H1 (cell line): Measurements from ENCODE around the gene CASQ1. TPM values are rescaled to one million over a fixed set of nuclear protein-coding genes. Genes with fewer than 3 reads are reported as not detected.
A peak's percentile ranks its signal among the peaks of the same experiment; 100 is the strongest.

Experiments
- CTCF ChIA-PET: fragments of 300-600 bp; sonication (Branson Sonifier 250); formaldehyde crosslinking; loops from one replicate; lab custom pipeline; 2021; ENCODE audit not compliant: partially characterized antibody; lab: Charles Lee
- POLR2A ChIA-PET: fragments of 300-600 bp; sonication (Branson Sonifier 250); formaldehyde crosslinking; loops from one replicate; lab custom pipeline; 2021; ENCODE audit warnings: inconsistent platforms; ENCODE audit not compliant: partially characterized antibody; lab: Charles Lee
- DNase-seq, 2 experiments: peaks; one replicate each; pipeline versions ENCODE4 v3.0.0 to v3.0.0-alpha.2; 2010 to 2022; ENCODE audit warnings: low spot score in 2 of 2, low read depth in 1 of 2, mixed read lengths in 1 of 2
- FAIRE-seq: peaks from 2 replicates; lab custom pipeline; 2011; peaks lifted over from hg19 to GRCh38; lab: Jason Lieb, UNC
- H2AFZ ChIP-seq: 2 replicates; pipeline ENCODE4 v1.8.1; 2012; ENCODE audit warnings: low read length, inconsistent platforms
- H2AK5ac ChIP-seq: 2 replicates; pipeline ENCODE4 v1.6.1; 2013; ENCODE audit warnings: low read depth, low read length
- H2BK120ac ChIP-seq: replicated peaks from 2 replicates; pipeline ENCODE3; 2013; ENCODE audit warnings: low read depth, low read length, inconsistent platforms
- H2BK12ac ChIP-seq: 2 replicates; pipeline ENCODE4 v1.6.1; 2013; ENCODE audit warnings: low read depth, low read length
- H2BK15ac ChIP-seq: 2 replicates; pipeline ENCODE4 v1.6.1; 2013; ENCODE audit warnings: low read length
- H2BK20ac ChIP-seq: 2 replicates; pipeline ENCODE4 v1.6.1; 2013; ENCODE audit warnings: low read length
- H2BK5ac ChIP-seq: 2 replicates; pipeline ENCODE4 v1.6.1; 2013; ENCODE audit warnings: low read depth, low read length
- H3K14ac ChIP-seq: 2 replicates; pipeline ENCODE4 v1.6.1; 2013; ENCODE audit warnings: inconsistent platforms; ENCODE audit not compliant: insufficient read length
- H3K18ac ChIP-seq: 2 replicates; pipeline ENCODE4 v1.6.1; 2013; ENCODE audit warnings: low read length; ENCODE audit errors: extremely low read depth
- H3K23ac ChIP-seq: 2 replicates; pipeline ENCODE4 v1.6.1; 2013; ENCODE audit warnings: inconsistent platforms; ENCODE audit not compliant: insufficient read length
- H3K23me2 ChIP-seq: 2 replicates; pipeline ENCODE4 v1.6.1; 2013; ENCODE audit warnings: low read depth, low read length
- H3K27ac ChIP-seq: 2 replicates; pipeline ENCODE4 v1.6.1; 2011; ENCODE audit warnings: low read depth, low read length, inconsistent platforms
- H3K27me3 ChIP-seq, 4 experiments: replicated peaks in 1 of 4; 1 replicate in 1 of 4; 2 replicates in 3 of 4; pipeline versions ENCODE4 v1.6.1 to v1.8.1; 2011 to 2013; ENCODE audit warnings: low read length in 3 of 4, mild to moderate bottlenecking in 3 of 4, inconsistent platforms in 2 of 4, mixed read lengths in 2 of 4, moderate library complexity in 1 of 4; ENCODE audit not compliant: control insufficient read depth in 3 of 4, insufficient read depth in 3 of 4; ENCODE audit errors: extremely low read depth in 1 of 4
- H3K36me3 ChIP-seq, 4 experiments: 2 replicates each; pipeline versions ENCODE4 v1.6.1 to v1.8.1; 2011 to 2013; ENCODE audit warnings: mild to moderate bottlenecking in 4 of 4, low read length in 3 of 4, moderate library complexity in 2 of 4, control low read depth in 1 of 4, inconsistent platforms in 1 of 4; ENCODE audit not compliant: insufficient read depth in 4 of 4, control insufficient read depth in 2 of 4
- H3K4ac ChIP-seq: replicated peaks from 2 replicates; pipeline ENCODE3; 2013; ENCODE audit warnings: low read length, low read depth, mixed read lengths, inconsistent platforms; ENCODE audit not compliant: insufficient read length
- H3K4me1 ChIP-seq, 4 experiments: replicated peaks in 1 of 4; 1 replicate in 1 of 4; 2 replicates in 3 of 4; pipeline versions ENCODE4 v1.6.1 to v1.8.1; 2011 to 2013; ENCODE audit warnings: low read length in 3 of 4, inconsistent platforms in 2 of 4, mixed read lengths in 1 of 4; ENCODE audit not compliant: insufficient read depth in 4 of 4, control insufficient read depth in 3 of 4
- H3K4me2 ChIP-seq, 2 experiments: 2 replicates each; pipeline versions ENCODE4 v1.6.1 to v1.8.1; 2011 to 2013; ENCODE audit warnings: low read depth in 2 of 2, low read length in 2 of 2, control low read depth in 1 of 2, inconsistent platforms in 1 of 2, mild to moderate bottlenecking in 1 of 2; ENCODE audit not compliant: insufficient read depth in 1 of 2
- H3K4me3 ChIP-seq, 4 experiments: fragments of 200-600, 300-600 bp in 1 of 4; sonication (generic), shearing (Covaris generic), sonication (Bioruptor Twin) in 1 of 4; 2 replicates each; pipeline versions ENCODE4 v1.5.1 to v1.8.1; 2011 to 2016; ENCODE audit warnings: low read length in 4 of 4, low read depth in 3 of 4, control low read depth in 2 of 4, inconsistent platforms in 2 of 4, mild to moderate bottlenecking in 2 of 4, mixed read lengths in 1 of 4, moderate library complexity in 1 of 4; ENCODE audit not compliant: insufficient read depth in 2 of 4; ENCODE audit errors: extremely low read depth in 1 of 4
- H3K56ac ChIP-seq: replicated peaks from 2 replicates; pipeline ENCODE3; 2013; ENCODE audit warnings: low read depth, mild to moderate bottlenecking, mixed read lengths, low read length, inconsistent platforms; ENCODE audit not compliant: insufficient read length
- H3K79me1 ChIP-seq: 2 replicates; pipeline ENCODE4 v1.6.1; 2013; ENCODE audit warnings: low read depth, low read length, control low read depth
- H3K79me2 ChIP-seq, 2 experiments: 2 replicates each; pipeline versions ENCODE4 v1.6.1 to v1.8.1; 2012 to 2013; ENCODE audit warnings: low read length in 2 of 2, mild to moderate bottlenecking in 2 of 2, inconsistent platforms in 1 of 2; ENCODE audit not compliant: insufficient read depth in 2 of 2, control insufficient read depth in 1 of 2
- H3K9ac ChIP-seq, 4 experiments: replicated peaks in 1 of 4; 1 replicate in 1 of 4; 2 replicates in 3 of 4; pipeline versions ENCODE4 v1.6.1 to v1.8.1; 2011 to 2013; ENCODE audit warnings: low read depth in 3 of 4, low read length in 3 of 4, control low read depth in 2 of 4, mild to moderate bottlenecking in 2 of 4, moderate library complexity in 2 of 4, inconsistent platforms in 1 of 4; ENCODE audit errors: extremely low read depth in 1 of 4
- H3K9me3 ChIP-seq, 2 experiments: 2 replicates each; pipeline versions ENCODE4 v1.6.1 to v1.8.1; 2012 to 2013; ENCODE audit warnings: mild to moderate bottlenecking in 2 of 2, moderate library complexity in 2 of 2, control low read depth in 1 of 2, inconsistent platforms in 1 of 2, low read depth in 1 of 2, low read length in 1 of 2, mixed read lengths in 1 of 2; ENCODE audit not compliant: insufficient read depth in 2 of 2
- H4K20me1 ChIP-seq, 2 experiments: replicated peaks in 1 of 2; 2 replicates each; pipeline versions ENCODE3 to v1.8.1; 2011 to 2013; ENCODE audit warnings: inconsistent platforms in 2 of 2, low read length in 2 of 2, mild to moderate bottlenecking in 1 of 2; ENCODE audit not compliant: insufficient read depth in 2 of 2, control insufficient read depth in 1 of 2
- H4K5ac ChIP-seq: 2 replicates; pipeline ENCODE4 v1.6.1; 2013; ENCODE audit warnings: low read length, low read depth, mixed read lengths, inconsistent platforms; ENCODE audit not compliant: insufficient read length
- H4K8ac ChIP-seq: 2 replicates; pipeline ENCODE4 v1.8.0; 2013; ENCODE audit warnings: mild to moderate bottlenecking, moderate library complexity, low read length, inconsistent platforms; ENCODE audit not compliant: insufficient read depth; ENCODE audit errors: extremely low read depth
- H4K91ac ChIP-seq: replicated peaks from 2 replicates; pipeline ENCODE3; 2013; ENCODE audit warnings: low read length, mixed read lengths, inconsistent platforms; ENCODE audit not compliant: insufficient read length
- CHD1 ChIP-seq: IDR thresholded peaks from 2 replicates; pipeline ENCODE4 v1.6.1; 2012; ENCODE audit warnings: low read depth, low read length, improper control_type of control experiment
- GABPA ChIP-seq: IDR thresholded peaks from 2 replicates; pipeline ENCODE4 v1.6.1; 2011; ENCODE audit warnings: mild to moderate bottlenecking, low read length, moderate library complexity, borderline replicate concordance; ENCODE audit not compliant: insufficient read depth
- POLR2A ChIP-seq, 2 experiments: IDR thresholded peaks; 1 replicate in 1 of 2; 2 replicates in 1 of 2; pipeline ENCODE4 v1.6.1; 2011; ENCODE audit warnings: low read depth in 2 of 2, low read length in 2 of 2, mild to moderate bottlenecking in 2 of 2; ENCODE audit errors: control extremely low read depth in 1 of 2
- RAD21 ChIP-seq, 2 experiments: IDR thresholded peaks in 1 of 2; conservative IDR thresholded peaks in 1 of 2; 2 replicates each; pipeline ENCODE4 v1.6.1; 2011; ENCODE audit warnings: low read depth in 2 of 2, low read length in 2 of 2, improper control_type of control experiment in 1 of 2, inconsistent platforms in 1 of 2, mild to moderate bottlenecking in 1 of 2, moderate library complexity in 1 of 2
- SIX5 ChIP-seq: IDR thresholded peaks from 2 replicates; pipeline ENCODE4 v1.6.1; 2011; ENCODE audit warnings: mild to moderate bottlenecking, low read depth, low read length
- SP4 ChIP-seq: IDR thresholded peaks from 2 replicates; pipeline ENCODE4 v1.6.1; 2012; ENCODE audit warnings: low read length, inconsistent platforms
- SUZ12 ChIP-seq: fragments of 200-600 bp; sonication (generic); IDR thresholded peaks from 2 replicates; pipeline ENCODE4 v1.6.1; 2012; ENCODE audit warnings: mild to moderate bottlenecking, inconsistent platforms, low read length, moderate library complexity, mixed read lengths
- ZNF274 ChIP-seq: IDR thresholded peaks from 2 replicates; pipeline ENCODE4 v1.7.0; 2012; ENCODE audit warnings: low read length, borderline replicate concordance; ENCODE audit errors: extremely low read depth
- whole genome bisulfite sequencing, 2 experiments: shearing (Covaris generic) in 1 of 2; methylation state at CpG; one replicate each; pipeline versions ENCODE4 v1.1.6 to v1.1.7; 2013 to 2015; ENCODE audit warnings: low lambda C conversion rate in 2 of 2, mixed read lengths in 2 of 2, inconsistent platforms in 1 of 2, low coverage in 1 of 2, missing lambda C conversion rate in 1 of 2; ENCODE audit not compliant: insufficient replicate concordance in 2 of 2, insufficient coverage in 1 of 2, insufficient read length in 1 of 2; ENCODE audit errors: extremely low coverage in 1 of 2, missing lambda C conversion rate in 1 of 2; 5-methylcytosine and 5-hydroxymethylcytosine counted together
- polyA plus RNA-seq, 7 experiments: library from polyadenylated mRNA; depleted of rRNA in 3 of 7; stranded (reverse) in 5 of 7; unstranded in 2 of 7; fragments of >200 nt in 5 of 7; fragments of 200-250 nt in 2 of 7; gene quantifications; 1 replicate in 5 of 7; 2 replicates in 1 of 7; 4 replicates in 1 of 7; pipeline versions ENCODE4 v1.2.1 to v1.2.3, GENCODE V29; 2011 to 2013; ENCODE audit warnings: missing spikeins in 2 of 7, mixed read lengths in 2 of 7
- total RNA-seq: library from RNA; stranded (reverse); fragmentation: NEBNext Ultra II Directional; extraction: Animal tissue kit (Norgen Biotek cat#: 25700); gene quantifications from 2 replicates; pipeline ENCODE4 v1.2.1, GENCODE V29; 2021
- TF ChIP-seq, protein P1 (sequence below), 3 experiments: IDR thresholded peaks; 1 replicate in 2 of 3; 2 replicates in 1 of 3; pipeline versions ENCODE4 v1.5.1 to v1.6.1; 2011; ENCODE audit warnings: low read length in 3 of 3, mild to moderate bottlenecking in 3 of 3, inconsistent platforms in 2 of 3, low read depth in 1 of 3, moderate library complexity in 1 of 3; ENCODE audit not compliant: insufficient read depth in 1 of 3; ENCODE audit errors: control extremely low read depth in 1 of 3

The CASQ1 gene
- total and polyA plus RNA-seq, 2 of the 8 experiments (the other 6 are each of a cell fraction or from before 2014, with no cell fraction given), result 0.80 to 1.3 TPM

- H3K36me3 ChIP-seq, result peaks cover 25 to 83% (median 72%) of the 10 kb centered on the region in 4 experiments
- H3K4me3 ChIP-seq, result no peak overlapping the region
- H2BK20ac ChIP-seq, result 0 out of 2 replicates have a peak overlapping the region, but pooled peaks have one; percentile 7
- no peaks in the 10 kb centered on the region for H3K4me1 ChIP-seq
- no peak overlapping the region for H2AFZ ChIP-seq
- ChIA-PET CTCF (interaction anchor here (0.7 to 7.4 kb wide), 49 partner anchors 9 to 188 kb away, joined by 3 to 105 read pairs (median 6); partner anchors contain the start of genes CASQ1, PEA15 and PEX19), POLR2A (interaction anchor here (0.6 to 5.1 kb wide), 20 partner anchors 8 to 124 kb away, joined by 3 to 44 read pairs (median 4); partner anchors contain the start of genes ATP1A2 and CASQ1)
- FAIRE-seq (no peak), DNase-seq (no peak)
- H3K9me3 ChIP-seq, result no peaks in the 10 kb centered on the region
- H3K23me2 ChIP-seq, result no peaks in the 10 kb centered on the region
- H2BK15ac ChIP-seq, result no peak overlapping the region
- H3K4ac ChIP-seq, result no peak overlapping the region
- H3K79me2 ChIP-seq, result no peaks in the 10 kb centered on the region
- H3K23ac ChIP-seq, result no peak overlapping the region
- no peak overlapping the region for H2AK5ac ChIP-seq
- no peak overlapping the region for H3K4me2 ChIP-seq
- no peak overlapping the region for H2BK12ac ChIP-seq
- H4K8ac ChIP-seq, result no peak overlapping the region
- H3K18ac ChIP-seq, result no peak overlapping the region
- no peak overlapping the region for H3K56ac ChIP-seq
- no peak overlapping the region for H4K91ac ChIP-seq
- H3K9ac ChIP-seq, result no peak overlapping the region
- H3K79me1 ChIP-seq, result no peaks in the 10 kb centered on the region
- H4K20me1 ChIP-seq, result peaks cover 2 to 3% of the 10 kb centered on the region in 2 experiments
- 83% methylated on average over 4 of the region's 4 CpGs; no CpG with 5 or more reads in 1 of the 2 experiments for WGBS, 2 experiments
- H3K27me3 ChIP-seq, result no peaks in the 10 kb centered on the region
- peak overlapping the region; percentile 58; the same call in 1 of the 2 replicates for H2BK5ac ChIP-seq
- no peak overlapping the region for H3K14ac ChIP-seq
- H3K27ac ChIP-seq, result no peak overlapping the region
- no peak overlapping the region for H2BK120ac ChIP-seq
- no peak overlapping the region for H4K5ac ChIP-seq
- no peak for TF ChIP-seq SUZ12
- peak; percentile 66 to 80 for TF ChIP-seq RAD21 (IDR thresholded peaks at IDR 0.05 in 1 of 2, conservative IDR thresholded peaks at IDR 0.05 in 1 of 2; ENCODE audit: low read depth in 2 of 2, low read length in 2 of 2)
- TF ChIP-seq CHD1, result no peak
- TF ChIP-seq GABPA, result no peak
- no peak for TF ChIP-seq SIX5
- TF ChIP-seq, protein P1, sequence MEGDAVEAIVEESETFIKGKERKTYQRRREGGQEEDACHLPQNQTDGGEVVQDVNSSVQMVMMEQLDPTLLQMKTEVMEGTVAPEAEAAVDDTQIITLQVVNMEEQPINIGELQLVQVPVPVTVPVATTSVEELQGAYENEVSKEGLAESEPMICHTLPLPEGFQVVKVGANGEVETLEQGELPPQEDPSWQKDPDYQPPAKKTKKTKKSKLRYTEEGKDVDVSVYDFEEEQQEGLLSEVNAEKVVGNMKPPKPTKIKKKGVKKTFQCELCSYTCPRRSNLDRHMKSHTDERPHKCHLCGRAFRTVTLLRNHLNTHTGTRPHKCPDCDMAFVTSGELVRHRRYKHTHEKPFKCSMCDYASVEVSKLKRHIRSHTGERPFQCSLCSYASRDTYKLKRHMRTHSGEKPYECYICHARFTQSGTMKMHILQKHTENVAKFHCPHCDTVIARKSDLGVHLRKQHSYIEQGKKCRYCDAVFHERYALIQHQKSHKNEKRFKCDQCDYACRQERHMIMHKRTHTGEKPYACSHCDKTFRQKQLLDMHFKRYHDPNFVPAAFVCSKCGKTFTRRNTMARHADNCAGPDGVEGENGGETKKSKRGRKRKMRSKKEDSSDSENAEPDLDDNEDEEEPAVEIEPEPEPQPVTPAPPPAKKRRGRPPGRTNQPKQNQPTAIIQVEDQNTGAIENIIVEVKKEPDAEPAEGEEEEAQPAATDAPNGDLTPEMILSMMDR (IDR thresholded peaks at IDR 0.05; ENCODE audit: control extremely low read depth in 1 of 3, insufficient read depth in 1 of 3, low read depth in 1 of 3, low read length in 3 of 3), result peak; percentile 35 to 66 (median 48)
- no peak for TF ChIP-seq SP4
- TF ChIP-seq POLR2A (IDR thresholded peaks at IDR 0.05; ENCODE audit: control extremely low read depth in 1 of 2, low read depth in 2 of 2, low read length in 2 of 2), result no peak
- TF ChIP-seq ZNF274, result no peak
These were observed 28.9 kb downstream of the CASQ1 start for GRCh38 chr1:160219062-160219929.
